GM08714 (cell line): ENCODE data around the gene OR2T27.
"Not testable (repeated sequence)": the region's sequence is repeated elsewhere in the genome, so short reads cannot be mapped to it uniquely, and the experiment has no call there.

Source experiments
- H3K4me3 ChIP-seq: fragments of 200-500 bp; sonication (Bioruptor generic); 2 replicates; pipeline ENCODE4 v1.5.1; 2014; ENCODE audit warnings: mild to moderate bottlenecking, low read length, inconsistent platforms
- ZNF274 ChIP-seq: IDR thresholded peaks from 2 replicates; pipeline ENCODE4 v1.6.1; 2012; ENCODE audit warnings: mild to moderate bottlenecking, low read depth, low read length

OR2T27 gene

GRCh38 chr1:248642971-248643651 lies 12.2 kb downstream of the OR2T27 start:
- H3K4me3 ChIP-seq, result not testable (repeated sequence)

GRCh38 chr1:248641583-248641982 lies 13.7 kb downstream of the OR2T27 start:
- not testable (repeated sequence) for H3K4me3 ChIP-seq

GRCh38 chr1:248640906-248641305 lies 14.4 kb downstream of the OR2T27 start:
- H3K4me3 ChIP-seq, result not testable (repeated sequence)

GRCh38 chr1:248639652-248640051 lies 15.7 kb downstream of the OR2T27 start:
- not testable (repeated sequence) for H3K4me3 ChIP-seq

GRCh38 chr1:248636612-248637011 lies 18.7 kb downstream of the OR2T27 start:
- H3K4me3 ChIP-seq, result not testable (repeated sequence)

GRCh38 chr1:248634991-248635390 lies 20.3 kb downstream of the OR2T27 start, which contains the start of gene OR2T11:
Gene OR2T11 (minus strand): TSS chr1:248635091. CDS start chr1:248627128, 7,963 bp downstream.
- H3K4me3 ChIP-seq, result not testable (repeated sequence)

- no peak overlapping the region for H3K4me3 ChIP-seq
- TF ChIP-seq ZNF274, result no peak
Measured at GRCh38 chr1:248631354-248632008, 23.8 kb downstream of the OR2T27 start.

- no peak overlapping the region for H3K4me3 ChIP-seq
- no peak for TF ChIP-seq ZNF274
Measured at GRCh38 chr1:248630551-248630950, 24.8 kb downstream of the OR2T27 start.

GRCh38 chr1:248627971-248628844 lies 27.1 kb downstream of the OR2T27 start:
- H3K4me3 ChIP-seq, result peak overlapping the region; percentile 30; the same call in 1 of the 2 replicates
- no peak for TF ChIP-seq ZNF274

- H3K4me3 ChIP-seq, result no peak overlapping the region
- no peak for TF ChIP-seq ZNF274
Measured at GRCh38 chr1:248625971-248626370, 29.4 kb downstream of the OR2T27 start.

- H3K4me3 ChIP-seq, result no peak overlapping the region
- TF ChIP-seq ZNF274, result no peak
Measured at GRCh38 chr1:248625166-248625565, 30.2 kb downstream of the OR2T27 start.

GRCh38 chr1:248622570-248623001 lies 32.7 kb downstream of the OR2T27 start:
- no peak overlapping the region for H3K4me3 ChIP-seq
- no peak for TF ChIP-seq ZNF274

GRCh38 chr1:248621770-248622169 lies 33.6 kb downstream of the OR2T27 start:
- no peak overlapping the region for H3K4me3 ChIP-seq
- TF ChIP-seq ZNF274, result no peak

GRCh38 chr1:248618878-248619277 lies 36.5 kb downstream of the OR2T27 start:
- no peak for TF ChIP-seq ZNF274
- H3K4me3 ChIP-seq, result no peak overlapping the region

- TF ChIP-seq ZNF274, result no peak
- H3K4me3 ChIP-seq, result no peak overlapping the region
Measured at GRCh38 chr1:248618119-248618518, 37.2 kb downstream of the OR2T27 start.
